ENCODE measurements around the gene ERG28. TPM values are rescaled to one million over a fixed set of nuclear protein-coding genes. Genes with fewer than 3 reads are reported as not detected.
"Not testable (repeated sequence)": the region's sequence is repeated elsewhere in the genome, so short reads cannot be mapped to it uniquely, and the experiment has no call there.

The ERG28 gene
- total RNA-seq, 1 donor from 2014 or later, result 6.0 TPM

DNA sequence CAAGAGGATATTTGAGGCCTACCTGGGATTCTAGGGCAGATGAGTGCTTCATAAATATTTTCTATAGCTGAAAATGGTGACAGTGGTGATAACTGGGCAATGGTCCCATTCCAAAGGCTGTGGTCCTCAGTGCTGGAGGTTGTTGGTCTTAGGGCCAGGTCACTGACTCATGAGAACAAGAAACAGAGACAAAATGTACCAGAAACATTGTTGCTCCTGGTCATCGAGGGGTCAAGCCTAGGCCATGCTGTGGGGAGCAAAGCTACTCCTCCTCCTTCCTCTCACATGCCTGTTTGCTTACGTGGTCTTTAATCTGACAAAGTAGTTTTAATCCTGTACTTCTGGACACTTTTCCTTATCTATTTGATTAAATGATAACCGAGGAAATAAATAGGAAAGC lies 33.8 kb downstream of the ERG28 start:
- DNase-seq (ENCODE audit: low read depth in 2 of 2), result no peak

DNA sequence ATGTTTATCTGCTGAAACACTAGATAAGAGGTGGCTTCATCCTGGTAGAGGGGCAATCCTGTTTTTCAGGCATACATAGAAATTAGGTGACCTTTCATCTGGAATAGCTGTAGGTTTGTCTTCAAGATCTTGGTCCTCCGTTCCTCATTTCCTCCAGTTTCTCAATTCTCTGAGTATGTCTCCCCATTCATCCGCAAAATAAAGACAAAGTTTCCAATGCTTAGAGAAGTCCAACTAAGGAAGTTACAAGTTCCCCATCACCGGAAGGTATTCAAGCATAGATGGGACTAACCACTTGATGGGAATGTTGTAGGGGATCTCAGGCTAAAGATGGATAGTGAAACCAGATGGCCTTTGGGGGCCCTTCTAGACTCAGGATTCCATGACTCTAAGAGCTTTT lies 34.3 kb downstream of the ERG28 start:
- DNase-seq (ENCODE audit: low read depth in 2 of 2), result no peak

DNA sequence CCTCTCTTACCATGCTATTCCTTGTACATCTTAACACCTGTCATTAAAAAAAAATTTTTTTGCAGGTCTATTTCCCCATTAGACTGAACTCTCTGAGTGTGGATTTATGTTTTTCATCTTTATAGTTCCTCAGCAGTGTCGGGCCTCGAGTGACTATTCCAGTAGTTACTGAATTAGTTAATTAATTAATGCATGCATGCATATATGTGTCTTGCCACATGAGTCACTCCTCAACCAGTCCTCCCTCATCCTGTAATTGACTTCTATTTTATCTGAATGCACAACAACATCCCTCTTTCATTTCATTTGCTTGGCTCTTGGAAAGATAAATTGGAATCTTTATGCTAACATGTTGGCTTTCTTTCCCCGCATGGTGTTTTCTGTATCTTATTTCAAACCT lies 35.6 kb downstream of the ERG28 start:
- no peak for DNase-seq (ENCODE audit: low read depth in 2 of 2)

DNA sequence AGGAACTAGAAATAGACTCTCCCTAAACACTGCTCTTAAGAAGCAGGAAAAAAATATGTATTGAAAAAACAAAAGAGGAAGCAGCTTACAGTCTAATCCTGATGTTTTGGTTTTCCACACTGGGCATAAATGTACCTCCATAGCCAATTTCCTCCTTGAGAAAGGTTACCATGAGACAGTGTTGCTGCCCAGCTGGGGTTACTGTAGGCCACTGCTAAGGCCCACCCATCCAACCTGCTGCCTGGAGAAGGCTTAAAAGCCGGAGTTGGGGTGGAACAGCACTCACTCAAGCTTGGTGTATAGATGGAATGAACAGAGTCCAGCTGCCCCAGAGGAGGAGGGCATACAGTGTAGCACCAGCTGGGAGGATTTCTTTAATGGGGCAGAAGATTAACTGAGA lies 41.1 kb downstream of the ERG28 start:
- DNase-seq (ENCODE audit: low read depth in 2 of 2), result peak in 1 of 2 donors; percentile 49

DNA sequence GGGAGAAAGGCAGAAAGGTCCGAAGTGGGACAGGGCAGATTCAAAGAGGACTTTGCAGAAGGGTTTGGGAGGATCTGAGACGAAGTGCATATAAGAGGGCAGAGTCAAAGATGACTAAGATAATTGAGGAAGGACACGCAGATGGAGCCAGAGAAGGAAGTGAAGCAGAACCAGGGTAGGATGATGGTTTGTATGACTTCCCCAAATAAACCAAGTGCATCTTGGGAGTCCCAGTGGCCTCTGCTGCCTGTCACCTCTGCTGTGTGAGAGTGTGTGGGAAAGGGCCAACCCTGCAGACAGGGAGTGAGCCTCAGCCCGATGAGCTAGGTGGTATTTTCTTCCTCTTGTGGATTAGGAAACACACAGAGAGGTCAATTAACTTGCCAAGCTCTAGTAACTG lies 45.5 kb downstream of the ERG28 start:
- no peak for DNase-seq (ENCODE audit: low read depth in 2 of 2)

DNA sequence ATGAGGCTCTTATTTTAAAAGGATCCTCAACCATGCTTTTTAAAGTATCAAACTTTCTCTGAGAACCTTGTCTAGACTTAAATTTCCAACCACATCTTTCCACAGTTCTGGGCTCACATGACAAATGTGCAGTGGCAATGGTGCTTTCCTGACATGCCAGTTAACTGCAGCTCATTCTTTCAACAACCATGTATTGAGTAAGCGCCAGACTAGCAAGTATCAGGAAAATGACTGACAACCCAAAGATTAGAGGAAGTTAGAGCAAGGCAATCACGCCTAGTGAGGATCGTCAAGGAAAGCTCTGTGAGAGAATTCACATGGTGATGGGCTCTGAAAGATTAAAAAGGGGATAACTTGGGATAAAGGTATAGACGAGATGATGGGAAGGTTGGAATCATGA lies 46.5 kb downstream of the ERG28 start:
- no peak for DNase-seq (ENCODE audit: low read depth in 2 of 2)

DNA sequence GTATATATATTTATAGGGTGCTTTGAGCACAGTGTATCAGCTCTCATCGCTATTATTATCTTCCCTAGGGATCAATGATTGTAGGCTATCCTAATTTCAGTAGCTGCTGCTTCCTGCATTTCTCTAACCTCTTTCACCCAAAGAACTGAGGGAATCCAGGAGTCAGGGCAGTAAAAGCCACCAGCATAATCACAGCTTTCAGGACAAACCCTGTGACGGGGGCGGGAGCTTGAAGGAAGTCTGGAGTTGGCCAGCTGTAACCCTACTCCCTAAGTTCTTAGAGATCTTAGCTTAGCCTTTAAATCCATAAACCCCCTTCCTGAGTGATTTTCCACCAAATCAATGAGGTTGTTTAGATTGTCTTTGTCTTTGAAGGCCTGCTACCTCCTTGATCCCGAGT lies 48.5 kb downstream of the ERG28 start:
- no peak for DNase-seq (ENCODE audit: low read depth in 2 of 2)

DNA sequence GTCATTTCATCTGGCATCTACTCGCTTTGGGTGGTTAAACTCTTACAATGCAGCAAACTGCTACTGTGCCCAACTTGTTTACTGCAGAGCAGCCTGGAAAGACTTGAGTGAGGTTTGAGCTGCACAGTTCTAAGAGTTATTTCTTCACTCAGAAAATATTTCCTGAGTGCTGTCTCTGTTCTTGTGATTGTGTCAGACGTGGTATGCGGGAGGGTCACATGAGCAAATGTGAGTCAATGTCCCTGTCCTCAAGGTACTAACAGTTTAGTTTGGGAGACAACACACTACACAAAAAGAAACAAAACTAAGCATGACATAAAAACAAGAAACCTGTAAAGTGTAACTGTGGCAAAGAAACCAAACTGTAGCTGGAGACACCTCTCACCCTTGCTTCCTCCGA lies 49.8 kb downstream of the ERG28 start:
- peak in 1 of 2 donors; percentile 33 for DNase-seq (ENCODE audit: low read depth in 2 of 2)

DNA sequence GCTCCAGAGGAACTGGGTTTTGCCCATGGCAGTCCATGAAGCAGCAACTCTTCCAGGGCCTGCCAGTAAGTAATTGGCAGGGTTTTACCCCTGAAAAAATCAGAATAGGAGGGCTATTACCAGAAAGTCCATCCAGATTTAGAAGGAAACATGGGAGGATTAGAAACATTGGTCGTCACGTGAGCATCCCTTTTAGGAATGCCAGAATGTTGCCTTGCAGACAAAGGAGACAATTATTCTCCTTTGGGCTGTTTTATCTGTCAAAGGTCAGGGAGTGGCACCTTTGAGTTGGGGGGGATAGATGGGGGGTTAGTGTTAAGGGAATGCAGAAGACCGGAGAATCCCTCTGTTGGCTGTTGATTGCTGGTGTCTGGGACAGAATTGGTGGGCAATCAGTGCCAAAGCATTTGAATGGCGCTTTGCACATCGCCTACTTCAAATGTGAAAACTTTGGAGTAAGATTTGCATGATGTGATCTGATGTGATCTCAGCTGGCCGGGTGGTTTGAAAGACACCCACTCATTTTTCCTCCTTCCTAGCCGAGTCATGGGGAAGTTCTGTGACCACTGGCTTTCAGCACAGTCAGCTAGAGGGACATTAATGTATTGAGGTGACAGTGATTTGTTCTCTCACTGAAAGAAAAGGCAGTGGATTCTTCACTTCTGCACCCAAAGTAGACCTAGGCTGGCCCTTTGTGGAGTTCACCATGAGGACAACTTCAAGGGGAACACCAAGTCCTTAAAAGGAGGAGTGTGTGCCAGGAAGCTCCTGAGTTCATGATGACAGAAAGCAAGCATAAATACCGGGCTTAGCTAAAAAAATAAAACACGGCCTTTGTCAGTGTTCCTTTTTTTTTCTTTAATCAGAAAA lies 50.8 kb downstream of the ERG28 start:
- DNase-seq (ENCODE audit: low read depth in 2 of 2), result peak in 1 of 2 donors; percentile 8

DNA sequence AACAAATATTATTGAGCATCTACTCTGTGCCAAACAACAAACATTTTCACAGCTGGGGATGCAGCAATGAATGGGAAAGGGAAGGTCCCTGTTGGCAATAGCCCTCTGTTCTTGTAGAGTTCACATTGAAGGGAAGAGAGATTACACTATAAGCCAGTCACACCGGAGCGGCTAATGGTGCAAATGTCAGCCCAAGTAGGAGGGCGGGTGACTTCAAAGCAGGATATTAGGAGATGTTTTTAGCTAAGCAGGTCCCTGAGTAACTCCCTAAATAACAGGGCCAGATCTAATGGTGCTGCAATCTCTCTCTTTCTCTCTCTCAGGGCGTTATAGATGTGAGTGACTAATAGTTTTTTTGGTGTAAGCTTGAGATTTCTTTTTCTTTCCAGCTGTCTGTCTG lies 51.6 kb downstream of the ERG28 start:
- DNase-seq (ENCODE audit: low read depth in 2 of 2), result no peak

DNA sequence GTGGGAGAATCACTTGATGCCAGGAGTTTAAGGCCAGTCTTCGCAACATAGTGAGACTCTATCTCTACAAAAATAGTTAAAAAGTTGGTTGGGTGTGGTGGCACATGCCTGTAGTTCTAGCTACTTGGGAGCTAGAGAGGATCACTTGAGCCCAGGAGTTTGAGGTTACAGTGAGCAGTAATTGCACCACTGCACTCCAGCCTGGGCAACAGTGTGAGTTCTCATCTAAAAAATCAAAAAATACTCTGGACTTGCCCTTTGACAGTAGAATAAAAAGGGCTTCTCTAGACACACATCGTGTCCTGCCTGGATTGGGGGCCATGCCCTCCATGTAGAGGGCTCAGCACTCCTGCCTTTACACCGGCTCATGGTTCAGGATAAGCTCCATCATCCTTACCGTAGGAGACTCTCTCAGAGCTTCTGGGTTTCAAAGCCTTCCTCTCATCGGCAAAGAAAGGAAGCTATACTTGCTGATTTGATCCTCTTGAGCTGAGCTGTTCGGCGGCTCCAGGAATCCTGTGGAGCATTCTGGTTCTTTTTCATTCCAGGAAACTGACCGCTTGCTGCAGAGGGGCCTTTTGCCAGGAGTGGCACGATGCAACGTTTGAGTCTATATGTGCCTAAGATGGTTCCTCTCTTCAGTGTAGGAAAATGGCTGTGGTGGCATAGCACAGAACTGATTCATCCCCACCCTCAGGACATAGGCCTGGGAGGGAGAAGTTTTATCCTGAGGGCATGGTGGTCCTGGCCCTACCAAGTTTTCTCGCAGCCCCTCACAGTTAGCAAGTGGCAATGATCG lies 52.6 kb downstream of the ERG28 start:
- no peak for DNase-seq (ENCODE audit: low read depth in 2 of 2)

DNA sequence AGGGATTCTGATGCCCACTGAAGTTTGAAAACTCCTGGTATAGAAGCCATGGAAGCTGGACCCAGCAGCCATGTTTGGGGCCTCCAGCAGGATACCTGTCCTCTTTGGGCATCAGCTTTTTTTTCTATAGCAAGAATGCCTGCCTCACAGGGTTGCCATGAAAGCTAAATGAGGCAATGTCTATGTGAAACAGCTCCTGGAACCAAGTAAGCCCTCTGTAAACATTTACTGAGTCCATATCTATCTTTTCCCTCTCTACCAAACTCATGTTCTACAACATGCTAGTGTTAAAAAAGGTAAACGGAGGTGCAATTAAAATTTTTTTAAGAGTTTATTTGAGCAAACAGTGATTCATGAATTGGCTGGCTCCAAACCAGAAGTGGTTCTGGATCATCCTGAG lies 53.6 kb downstream of the ERG28 start:
- no peak for DNase-seq (ENCODE audit: low read depth in 2 of 2)

DNA sequence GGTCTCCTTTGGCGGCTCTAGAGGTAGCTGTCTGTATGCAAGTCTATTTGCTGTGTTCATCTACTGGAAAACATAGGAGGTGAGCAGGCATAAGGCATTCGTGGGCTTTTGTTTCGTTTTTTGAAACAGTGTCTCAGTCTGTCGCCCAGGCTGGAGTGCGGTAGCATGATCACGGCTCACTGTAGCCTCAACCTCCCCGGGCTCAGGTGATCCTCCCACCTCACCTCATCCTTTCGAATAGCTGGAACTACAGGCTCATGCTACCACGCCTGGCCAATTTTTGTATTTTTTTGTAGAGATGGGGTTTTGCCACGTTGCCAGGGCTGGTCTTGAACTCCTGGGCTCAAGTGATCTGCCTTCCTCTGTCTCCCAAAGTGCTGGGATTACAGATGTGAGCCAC lies 54.8 kb downstream of the ERG28 start:
- no peak for DNase-seq (ENCODE audit: low read depth in 2 of 2)

DNA sequence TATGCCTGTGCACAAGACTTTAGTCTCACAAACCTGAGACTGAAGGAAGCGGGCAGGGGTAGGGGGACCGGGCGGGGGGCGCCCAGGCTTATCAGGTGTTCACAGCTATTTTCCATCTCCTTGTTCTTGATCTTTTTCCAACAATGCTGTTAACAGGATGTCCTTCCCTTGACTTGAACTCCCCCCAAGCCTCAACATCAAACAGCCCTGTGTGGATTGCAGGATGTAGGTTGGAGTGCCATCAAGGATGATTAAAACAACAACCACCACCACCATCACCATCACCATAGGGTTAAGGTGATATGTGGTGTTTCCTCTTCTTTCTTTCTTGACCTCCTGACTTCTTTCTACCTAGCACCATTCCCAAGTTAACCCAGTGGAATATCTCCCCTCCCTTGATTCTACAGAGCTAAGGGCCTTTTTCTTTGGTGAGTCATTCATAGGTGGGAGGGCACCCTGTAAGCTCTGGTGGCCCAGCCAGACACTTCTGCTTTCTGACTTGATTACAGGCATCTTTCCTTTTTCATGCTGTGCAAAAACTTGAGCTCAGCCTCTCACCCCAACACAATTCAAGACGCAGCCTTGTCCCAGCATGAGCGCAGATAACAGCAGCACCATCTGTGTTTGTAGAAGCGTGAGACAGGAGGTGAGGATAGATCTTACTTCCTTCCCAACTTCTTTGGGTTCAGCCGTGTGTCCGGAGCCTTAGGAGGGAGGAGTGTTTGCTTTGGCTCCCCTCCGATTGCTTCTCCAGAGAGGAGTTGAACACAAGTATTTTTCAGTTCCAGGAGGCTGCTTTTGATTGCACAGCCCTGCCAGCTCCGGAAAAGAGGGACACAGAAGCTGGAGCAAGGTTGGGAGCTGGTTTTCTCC lies 55.5 kb downstream of the ERG28 start:
- peak in 1 of 2 donors; percentile 94 for DNase-seq (ENCODE audit: low read depth in 2 of 2)

DNA sequence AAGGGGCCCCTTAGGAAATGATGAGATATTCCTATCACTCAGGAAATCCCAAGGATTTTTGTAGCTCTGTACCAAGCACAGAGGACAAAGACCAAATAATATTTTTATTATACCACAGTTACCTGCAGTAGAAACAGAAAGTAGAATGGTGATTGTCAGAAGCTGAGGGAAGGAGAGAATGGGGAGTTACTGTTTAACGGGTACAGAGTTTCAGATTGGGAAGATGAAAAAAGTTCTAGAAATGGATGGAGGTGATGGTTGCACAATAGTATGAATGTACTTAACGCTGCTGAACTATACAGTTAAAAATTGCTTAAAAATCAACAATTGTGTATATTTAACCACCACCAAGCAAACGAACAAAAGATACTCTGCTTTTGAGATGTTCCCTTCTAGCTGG lies 58.2 kb downstream of the ERG28 start:
- DNase-seq (ENCODE audit: low read depth in 2 of 2), result no peak

DNA sequence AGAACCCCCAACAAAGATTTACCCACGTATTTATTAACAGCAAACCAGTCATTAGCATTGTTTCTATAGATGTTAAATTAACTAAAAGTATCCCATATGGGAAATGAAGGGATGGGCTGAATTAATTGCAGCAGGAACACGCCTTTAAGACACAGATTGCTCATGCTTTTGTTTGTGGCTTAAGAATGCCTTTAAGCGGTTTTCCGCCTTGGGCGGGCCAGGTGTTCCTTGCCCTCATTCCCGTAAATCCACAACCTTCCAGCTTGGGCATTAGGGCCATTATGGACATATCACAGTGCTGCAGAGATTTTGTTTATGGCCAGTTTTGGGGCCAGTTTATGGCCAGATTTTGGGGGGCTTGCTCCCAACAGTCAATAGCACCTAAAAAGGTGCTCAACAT lies 59.6 kb downstream of the ERG28 start:
- DNase-seq (ENCODE audit: low read depth in 2 of 2), result not testable (repeated sequence)

DNA sequence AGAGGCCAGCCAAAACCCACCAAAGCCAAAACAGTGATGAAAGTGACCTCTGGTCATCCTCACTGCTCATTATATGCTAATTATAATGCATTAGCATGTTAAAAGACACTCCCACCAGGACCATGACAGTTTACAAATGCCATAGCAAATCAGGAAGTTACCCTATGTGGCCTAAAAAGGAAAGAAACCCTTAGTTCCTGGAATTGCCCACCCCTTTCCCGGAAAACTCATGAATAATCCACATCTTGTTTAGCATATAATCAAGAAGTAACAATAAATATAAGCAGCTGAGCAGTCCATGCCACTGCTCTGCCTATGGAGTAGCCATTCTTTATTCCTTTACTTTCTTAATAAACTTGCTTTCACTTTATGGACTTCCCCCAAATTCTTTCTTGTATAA lies 60.6 kb downstream of the ERG28 start:
- DNase-seq (ENCODE audit: low read depth in 2 of 2), result not testable (repeated sequence)

Other genes starting within 250 kb of the ERG28 start
- 3.1 and 8.5 TPM in 2 replicates for gene JDP2, start 232.9 kb downstream of the ERG28 start, total RNA-seq
- gene BATF, start 138.4 kb downstream of the ERG28 start, total RNA-seq, result 5.7 and 6.2 TPM in 2 replicates
- 1.6 and 1.8 TPM in 2 replicates for gene FLVCR2, start 82.3 kb downstream of the ERG28 start, total RNA-seq
- 21.4 and 22.3 TPM in 2 replicates for gene TTLL5, start 370 bp upstream of the ERG28 start, total RNA-seq